NCI-H1694 treated with DMSO at 0.1 percent for 48 hours (cell line): Measurements from ENCODE around the gene PIP5KL1.
"Not testable (repeated sequence)": the region's sequence is repeated elsewhere in the genome, so short reads cannot be mapped to it uniquely, and the experiment has no call there.

Experiments used
- DNase-seq: peaks from one replicate; lab custom pipeline; 2025; lab: John Stamatoyannopoulos, UW

The PIP5KL1 gene

GRCh38 chr9:127893392-127893791 is 37.2 kb downstream of the PIP5KL1 start:
- no peak for DNase-seq

- no peak for DNase-seq
Observed at GRCh38 chr9:127892831-127893230, 37.7 kb downstream of the PIP5KL1 start.

DNA sequence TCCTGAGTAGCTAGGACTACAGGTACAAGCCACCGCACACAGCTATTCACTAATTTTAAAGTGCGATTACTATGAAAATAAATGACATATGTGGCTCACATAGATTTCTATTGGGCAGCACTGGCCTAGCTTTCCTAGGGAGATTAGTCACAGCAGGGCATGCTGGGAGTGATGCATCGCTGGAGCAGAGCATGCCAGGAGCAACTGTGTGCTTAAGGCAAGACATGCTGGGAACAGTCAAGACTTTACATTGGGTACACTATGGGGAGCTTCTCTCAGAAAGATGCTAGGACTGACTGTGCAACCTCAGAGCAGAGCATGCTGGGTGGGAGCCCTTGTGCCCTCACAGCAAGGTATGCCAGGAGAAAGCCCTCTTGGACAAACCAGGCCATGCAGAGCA is 40.5 kb downstream of the PIP5KL1 start:
- DNase-seq = no peak

- no peak for DNase-seq
Observed at GRCh38 chr9:127887792-127888191, 42.8 kb downstream of the PIP5KL1 start.

DNA sequence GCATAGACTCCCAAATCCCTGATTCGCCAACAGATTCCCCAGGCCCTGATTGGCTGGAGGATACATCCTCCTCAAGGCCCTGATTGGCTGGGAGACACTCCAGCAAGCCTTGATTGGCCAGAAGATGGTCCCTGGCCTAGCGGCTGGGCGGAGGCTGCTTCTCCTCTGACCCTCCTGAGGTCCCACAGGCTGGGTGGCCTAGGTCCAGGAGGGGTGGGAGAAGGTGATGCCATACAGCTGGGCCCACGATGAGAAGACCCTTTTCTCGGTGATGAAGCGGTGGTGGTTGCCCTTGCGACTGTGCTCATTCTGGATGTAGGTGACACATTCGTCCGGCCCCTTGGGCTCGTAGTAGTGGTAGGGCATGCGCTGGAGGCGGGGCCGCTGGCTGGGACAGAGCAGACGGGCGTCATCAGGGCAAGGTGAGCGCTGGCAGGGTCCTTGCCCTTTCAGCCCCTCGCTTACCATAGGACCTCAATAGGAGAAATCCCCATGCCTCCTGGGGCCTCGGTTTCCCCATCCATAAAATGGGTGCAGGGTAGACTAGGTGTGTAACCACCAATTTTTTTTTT is 44.1 kb downstream of the PIP5KL1 start:
- no peak for DNase-seq

GRCh38 chr9:127885508-127886281 is 44.9 kb downstream of the PIP5KL1 start:
- no peak for DNase-seq

DNA sequence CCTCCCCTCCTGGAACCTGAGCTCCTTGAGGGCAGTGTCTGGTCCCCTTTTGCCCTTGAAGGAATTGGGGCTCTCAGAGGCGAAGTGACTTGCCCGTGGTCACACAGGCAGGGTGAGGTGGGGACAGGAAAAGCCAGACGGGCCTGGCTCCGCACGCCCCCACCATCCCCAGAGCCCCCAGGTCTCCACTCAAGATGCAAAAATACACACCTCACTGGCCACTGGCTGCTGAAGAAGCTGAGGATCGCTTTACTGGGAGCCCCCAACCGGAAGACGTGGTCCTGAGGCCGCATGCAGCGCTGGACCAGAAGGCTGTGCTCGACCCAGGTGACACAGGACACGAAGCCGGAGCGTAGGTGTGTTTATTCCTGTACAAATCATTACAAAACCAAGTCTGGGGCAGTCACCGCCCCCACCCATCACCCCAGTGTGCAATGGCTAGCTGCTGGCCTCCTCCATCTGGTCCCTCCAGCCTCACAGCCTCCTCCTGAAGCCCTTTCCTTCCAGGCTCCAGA is 45.5 kb downstream of the PIP5KL1 start:
- DNase-seq = no peak

- DNase-seq = no peak
Observed at GRCh38 chr9:127884427-127884911, 46.1 kb downstream of the PIP5KL1 start.

GRCh38 chr9:127883959-127884358 is 46.6 kb downstream of the PIP5KL1 start:
- DNase-seq = peak; percentile 91

DNA sequence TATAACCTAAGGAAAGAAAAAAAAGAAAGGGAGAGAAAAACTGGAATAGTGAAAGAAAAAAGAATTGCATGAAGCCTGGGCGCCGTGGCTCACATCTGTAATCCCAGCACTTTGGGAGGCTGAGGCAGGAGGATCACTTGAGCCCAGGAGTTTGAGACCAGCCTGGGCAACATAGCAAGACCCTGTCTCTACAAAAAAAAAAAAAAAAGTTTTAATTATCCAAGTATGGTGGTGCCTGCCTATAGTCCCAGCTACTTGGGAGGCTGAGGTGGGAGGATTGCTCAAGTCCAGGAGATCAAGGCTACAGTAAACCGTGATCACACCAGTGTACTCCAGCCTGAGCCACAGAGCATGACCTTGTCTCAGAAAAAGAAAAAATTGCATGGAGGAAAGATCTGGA is 48.9 kb downstream of the PIP5KL1 start:
- not testable (repeated sequence) for DNase-seq

GRCh38 chr9:127880143-127880542 is 50.4 kb downstream of the PIP5KL1 start:
- DNase-seq = no peak

GRCh38 chr9:127878652-127879390 is 51.8 kb downstream of the PIP5KL1 start:
- no peak for DNase-seq

- no peak for DNase-seq
Observed at GRCh38 chr9:127878001-127878651, 52.5 kb downstream of the PIP5KL1 start.

- DNase-seq = peak; percentile 10
Observed at GRCh38 chr9:127877566-127877998, 53.0 kb downstream of the PIP5KL1 start, which contains the start of gene AK1. Gene AK1, minus strand, starts transcription at chr9:127877675. Its CDS starts 3,058 bp downstream, at chr9:127874617.

- no peak for DNase-seq
Observed at GRCh38 chr9:127876764-127877562, 53.6 kb downstream of the PIP5KL1 start.

- no peak for DNase-seq
Observed at GRCh38 chr9:127876026-127876763, 54.4 kb downstream of the PIP5KL1 start.

DNA sequence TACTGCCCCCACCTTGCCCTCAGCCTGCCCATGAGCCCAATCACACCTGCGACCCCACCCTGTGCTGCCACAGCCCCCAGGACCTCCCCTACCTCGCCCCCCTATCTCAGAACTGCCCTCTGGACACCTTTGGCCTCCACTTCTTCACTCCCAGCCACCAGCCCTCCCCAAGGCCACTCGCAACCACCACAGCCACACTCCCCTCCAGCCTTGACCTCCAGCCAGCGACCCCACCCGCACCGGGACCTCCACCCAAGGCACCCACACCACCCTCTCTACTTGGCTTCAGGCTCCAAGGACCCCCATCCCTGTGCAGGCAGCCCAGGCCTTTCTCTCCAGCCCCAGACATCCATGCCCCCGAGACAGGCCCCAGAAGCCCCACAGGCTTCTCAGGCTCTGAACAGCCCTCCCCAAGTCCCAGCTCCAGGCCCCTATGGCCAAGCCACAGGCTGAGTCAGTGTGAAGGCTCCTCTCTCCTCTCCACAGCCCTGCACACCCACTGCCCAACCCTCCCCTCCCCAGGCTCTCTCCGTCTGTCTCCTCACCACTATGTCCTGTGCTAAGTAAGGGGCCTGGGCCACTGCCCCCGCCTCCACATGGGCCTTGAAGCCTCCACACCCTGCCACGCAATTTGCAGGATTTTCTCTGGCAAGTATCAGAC is 55.1 kb downstream of the PIP5KL1 start:
- no peak for DNase-seq

- no peak for DNase-seq
Observed at GRCh38 chr9:127874301-127875221, 56.0 kb downstream of the PIP5KL1 start.

- no peak for DNase-seq
Observed at GRCh38 chr9:127873886-127874285, 56.7 kb downstream of the PIP5KL1 start.
